Measurements from ENCODE around the gene SUMO3.

The SUMO3 gene

GRCh38 chr21:44758781-44759627 lies 58.9 kb downstream of the SUMO3 start:
- DNase-seq, result no peak

- no peak for DNase-seq
Observed at GRCh38 chr21:44758141-44758561, 59.7 kb downstream of the SUMO3 start.

GRCh38 chr21:44757731-44758130 lies 60.1 kb downstream of the SUMO3 start:
- DNase-seq, result no peak

- no peak for DNase-seq
Observed at GRCh38 chr21:44756423-44757185, 61.3 kb downstream of the SUMO3 start.

All from HCEC 1CT (cell line).